Superior temporal gyrus (tissue), 1 donor: ENCODE measurements around the gene RASGRP3.
A peak's percentile ranks its signal among the peaks of the same experiment; 100 is the strongest.
"Not testable (repeated sequence)": the region's sequence is repeated elsewhere in the genome, so short reads cannot be mapped to it uniquely, and the experiment has no call there.

Source experiments
- DNase-seq: peaks from one replicate; pipeline ENCODE4 v3.0.0-alpha.2; 2016; ENCODE audit errors: extremely low spot score

RASGRP3 gene

DNA sequence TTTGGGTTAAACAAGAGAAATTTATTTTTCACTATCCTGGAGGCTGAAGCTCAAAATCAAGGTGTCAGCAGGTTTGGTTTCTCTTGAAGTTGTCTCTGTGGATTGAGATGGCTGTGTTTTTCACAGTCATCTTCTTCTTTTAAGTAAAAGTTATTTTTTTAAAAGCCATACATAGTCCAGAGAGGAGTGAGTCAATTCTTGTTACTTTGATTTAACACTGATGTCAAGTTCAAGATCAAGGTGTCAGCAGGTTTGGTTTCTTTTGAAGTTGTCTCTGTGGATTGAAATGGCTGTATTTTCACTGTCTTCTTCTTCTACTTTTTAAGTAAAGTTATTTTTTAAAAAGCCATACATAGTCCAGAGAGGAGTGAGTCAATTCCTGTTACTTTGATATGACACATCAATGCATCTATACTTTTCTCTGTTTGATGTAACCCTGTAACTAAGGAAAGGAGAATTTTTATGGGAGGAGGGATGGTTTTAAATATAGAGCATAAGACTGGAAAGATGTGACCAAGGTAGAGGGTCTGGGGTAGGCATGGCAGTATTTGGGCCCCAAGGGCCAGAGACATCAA is 22.5 kb upstream of the RASGRP3 start:
- DNase-seq: no peak

GRCh38 chr2:33457556-33458247 is 18.7 kb upstream of the RASGRP3 start:
- DNase-seq: no peak

DNA sequence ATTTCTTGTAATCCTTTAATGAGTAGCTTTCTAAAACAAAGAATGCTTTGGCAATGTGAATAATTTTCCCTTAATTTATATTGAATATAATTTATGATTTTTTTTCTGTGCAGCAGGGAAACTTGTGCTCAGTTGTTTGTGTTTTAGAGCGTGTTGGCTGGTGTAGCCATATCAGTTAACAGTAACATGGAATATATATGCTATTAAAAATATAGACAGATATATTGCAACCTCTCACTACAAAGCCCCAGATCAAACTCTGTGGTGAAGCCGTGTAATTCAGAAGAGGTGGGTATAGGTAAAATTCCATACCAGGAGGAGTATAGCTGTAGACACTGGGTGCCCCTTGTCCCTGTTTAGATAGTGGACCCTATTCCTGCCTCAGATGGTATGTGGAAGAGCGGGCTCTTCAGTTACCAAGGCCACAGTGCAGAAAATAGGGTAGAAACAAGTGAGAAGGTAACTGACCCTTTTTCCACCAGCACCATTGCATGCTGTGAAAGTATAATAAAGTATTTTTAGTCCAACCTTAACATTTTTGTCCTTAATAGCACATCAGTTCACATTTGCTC is 18.1 kb upstream of the RASGRP3 start:
- no peak for DNase-seq

- no peak for DNase-seq
Observed at GRCh38 chr2:33459745-33460144, 16.7 kb upstream of the RASGRP3 start.

DNA sequence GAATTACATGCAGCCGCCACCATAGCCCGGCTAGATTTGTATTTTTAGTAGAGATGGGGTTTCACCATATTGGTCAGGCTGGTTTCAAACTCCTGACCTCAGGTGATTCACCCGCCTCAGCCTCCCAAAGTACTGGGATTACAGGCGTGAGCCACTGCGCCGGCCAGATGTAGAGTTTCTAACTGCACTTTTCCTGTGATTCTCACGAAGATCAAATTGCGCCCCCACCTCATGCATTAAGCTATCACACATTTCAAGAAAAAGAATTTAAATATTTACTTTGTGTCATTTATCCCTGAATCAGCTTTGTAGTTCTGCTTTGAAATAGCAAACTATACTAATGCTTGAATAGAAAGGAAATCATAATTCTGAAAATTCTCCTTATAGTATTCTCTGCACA is 13.9 kb upstream of the RASGRP3 start:
- not testable (repeated sequence) for DNase-seq

DNA sequence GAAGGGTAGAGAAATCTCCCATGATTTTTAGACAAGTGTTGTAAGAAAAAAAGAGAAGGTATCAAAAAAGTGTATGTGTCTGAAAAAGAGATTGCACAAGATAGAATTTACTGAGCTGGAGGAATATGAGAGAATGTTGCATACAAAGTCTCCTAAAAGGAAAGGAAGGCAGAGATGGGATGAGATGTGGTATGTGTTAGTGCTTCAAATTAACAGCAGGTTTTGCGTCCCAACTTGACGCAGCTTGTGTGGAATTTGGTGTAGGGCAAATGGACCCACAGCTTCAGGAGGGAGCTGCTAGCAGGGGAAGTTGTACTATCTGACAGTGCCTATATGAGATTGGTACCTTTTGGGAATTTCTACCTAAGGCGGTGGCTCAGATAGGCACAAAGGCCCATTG is 9.0 kb upstream of the RASGRP3 start:
- DNase-seq: no peak

DNA sequence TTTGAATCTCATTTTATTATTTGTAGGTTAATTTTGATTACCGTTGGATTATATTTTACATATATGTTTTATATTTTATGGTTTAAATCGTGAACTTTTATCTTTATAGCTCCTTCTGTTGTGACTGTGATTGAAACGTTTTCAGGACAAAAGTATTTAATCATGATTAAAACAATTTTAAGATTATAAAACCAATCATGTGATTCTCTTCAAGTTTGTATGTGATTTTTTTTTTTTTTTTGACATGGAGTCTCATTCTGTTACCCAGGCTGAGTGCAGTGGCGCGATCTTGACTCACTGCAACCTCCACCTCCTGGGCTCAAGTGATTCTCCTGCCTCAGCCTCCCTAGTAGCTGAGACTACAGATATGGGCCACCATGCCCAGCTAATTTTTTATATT is 7.2 kb upstream of the RASGRP3 start:
- no peak for DNase-seq

DNA sequence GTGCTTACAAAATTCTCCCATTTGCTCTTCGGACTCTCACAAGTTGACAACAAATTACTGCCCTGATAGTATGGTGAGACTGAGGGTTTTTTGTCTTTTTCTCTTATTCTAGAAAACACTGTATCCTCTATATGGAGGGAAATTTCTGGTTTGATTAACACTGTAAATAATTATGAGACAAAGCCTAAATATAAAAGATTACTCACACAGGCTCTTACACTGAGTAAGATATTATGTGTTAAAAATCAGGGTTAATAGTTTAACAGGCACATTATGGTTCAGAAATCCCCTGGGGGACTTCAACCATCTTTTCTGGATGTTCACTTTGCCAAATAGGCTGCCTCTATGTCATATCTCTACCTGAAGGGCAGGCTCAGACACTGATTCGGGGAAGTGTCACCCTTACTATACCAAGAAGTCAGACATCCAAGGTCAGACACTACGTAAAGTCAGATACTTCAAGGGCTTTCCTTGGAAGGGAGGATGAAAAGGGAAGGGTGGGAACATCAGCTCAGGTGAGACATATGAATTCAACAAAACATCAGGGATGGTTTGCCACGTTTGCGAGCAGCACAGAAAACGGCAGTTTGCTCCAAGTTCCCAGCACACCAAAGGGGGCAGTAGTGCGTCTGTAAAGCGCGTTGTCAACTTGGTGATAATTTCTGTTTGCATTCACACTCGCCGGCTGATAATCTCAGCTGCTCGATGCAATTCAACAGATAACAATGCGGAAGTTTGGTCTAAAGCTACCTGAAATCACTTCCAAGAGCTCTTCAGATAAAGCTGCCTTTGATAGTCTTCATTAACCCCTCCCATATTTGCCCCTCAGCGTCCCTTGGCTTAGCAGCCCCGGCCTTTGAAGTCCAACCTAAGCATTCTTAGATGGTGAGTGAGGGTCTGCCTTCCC is 972 bp upstream of the RASGRP3 start:
- DNase-seq: peak; percentile 98

GRCh38 chr2:33476793-33477190 is 343 bp downstream of the RASGRP3 start:
- peak; percentile 75 for DNase-seq

GRCh38 chr2:33477473-33478468 is 1.3 kb downstream of the RASGRP3 start:
- peak; percentile 69 for DNase-seq

DNA sequence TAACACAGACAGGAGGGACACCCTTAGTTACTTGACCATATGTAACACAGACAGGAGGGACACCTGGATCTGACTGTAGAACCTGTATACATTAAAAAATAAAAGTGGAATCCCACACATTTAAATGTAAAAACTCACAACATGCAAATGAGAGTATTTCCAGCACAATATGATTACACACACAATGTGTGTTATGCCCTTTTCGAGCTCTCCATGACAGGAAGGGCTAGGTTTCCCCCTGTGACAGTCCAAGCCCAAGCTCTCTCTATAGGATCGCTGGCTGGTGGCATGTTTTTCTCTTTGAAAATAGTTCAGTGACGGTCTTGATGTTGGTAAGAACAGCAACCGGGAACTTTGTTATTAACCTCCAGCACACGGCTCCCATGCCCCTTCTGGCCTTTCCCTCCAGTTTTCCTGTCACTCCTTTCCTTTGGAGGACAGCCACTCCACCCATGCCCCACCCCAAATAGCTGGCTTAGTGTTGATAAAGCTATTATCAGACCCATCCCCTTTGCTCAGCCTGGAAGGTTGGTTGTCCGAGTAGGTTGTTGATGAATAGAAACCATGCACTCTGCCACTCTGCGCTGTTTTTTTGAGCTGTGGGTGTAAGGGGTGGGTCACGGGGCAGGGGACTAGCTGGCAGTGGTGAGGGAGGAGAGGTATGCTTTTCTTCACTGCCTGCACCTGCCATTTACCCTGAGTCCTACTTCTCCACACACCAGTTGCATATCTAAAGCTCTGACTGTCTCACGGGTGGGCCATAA is 2.7 kb downstream of the RASGRP3 start:
- no peak for DNase-seq

- DNase-seq: no peak
Observed at GRCh38 chr2:33482518-33482917, 6.1 kb downstream of the RASGRP3 start.

DNA sequence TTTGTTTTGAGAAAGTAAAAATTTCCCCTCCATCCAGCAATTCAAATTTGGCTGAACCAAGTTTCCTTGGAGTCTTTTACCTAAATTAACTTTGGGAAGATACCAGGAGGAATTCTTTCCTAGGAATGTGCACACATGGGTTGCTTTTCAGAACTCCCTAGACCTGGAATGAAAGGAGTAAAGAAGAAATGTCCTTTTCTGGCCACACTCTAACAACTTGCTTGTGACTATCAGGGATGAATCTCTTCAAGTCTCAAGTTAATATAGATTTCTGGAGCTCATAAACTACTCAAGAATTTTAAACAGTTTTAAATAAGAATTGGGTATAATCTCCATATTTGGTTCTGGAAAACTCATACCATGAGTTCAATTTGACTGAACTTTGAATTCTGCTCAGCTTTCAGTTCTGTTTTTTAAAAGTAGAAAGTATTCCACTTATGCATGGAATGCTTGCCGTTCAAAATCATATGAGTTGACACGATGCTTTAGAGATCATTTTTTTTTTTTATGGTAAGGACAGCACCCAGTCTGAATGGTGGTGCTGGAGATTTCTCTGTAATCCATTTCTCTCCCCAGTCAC is 7.7 kb downstream of the RASGRP3 start:
- DNase-seq: no peak

DNA sequence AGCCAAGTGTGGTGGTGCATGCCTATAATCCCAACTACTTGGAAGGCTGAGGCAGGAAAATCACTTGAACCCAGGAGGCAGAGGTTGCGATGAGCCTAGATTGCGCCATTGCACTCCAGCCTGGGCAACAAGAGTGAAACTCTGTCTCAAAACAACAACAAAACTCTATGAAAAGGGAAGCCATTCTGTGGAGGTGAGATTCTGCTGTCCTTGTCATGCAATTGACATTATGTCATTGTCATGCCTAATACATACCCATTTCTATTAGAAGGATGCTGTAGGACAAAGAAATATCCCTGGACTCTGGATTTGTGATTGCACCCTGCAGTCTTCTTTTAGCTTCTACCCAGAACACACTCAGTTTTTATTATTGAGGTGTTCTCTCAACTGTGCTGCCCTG is 8.6 kb downstream of the RASGRP3 start:
- no peak for DNase-seq

- DNase-seq: no peak
Observed at GRCh38 chr2:33486544-33486943, 10.1 kb downstream of the RASGRP3 start.

GRCh38 chr2:33488178-33488690 is 11.8 kb downstream of the RASGRP3 start:
- DNase-seq: no peak

DNA sequence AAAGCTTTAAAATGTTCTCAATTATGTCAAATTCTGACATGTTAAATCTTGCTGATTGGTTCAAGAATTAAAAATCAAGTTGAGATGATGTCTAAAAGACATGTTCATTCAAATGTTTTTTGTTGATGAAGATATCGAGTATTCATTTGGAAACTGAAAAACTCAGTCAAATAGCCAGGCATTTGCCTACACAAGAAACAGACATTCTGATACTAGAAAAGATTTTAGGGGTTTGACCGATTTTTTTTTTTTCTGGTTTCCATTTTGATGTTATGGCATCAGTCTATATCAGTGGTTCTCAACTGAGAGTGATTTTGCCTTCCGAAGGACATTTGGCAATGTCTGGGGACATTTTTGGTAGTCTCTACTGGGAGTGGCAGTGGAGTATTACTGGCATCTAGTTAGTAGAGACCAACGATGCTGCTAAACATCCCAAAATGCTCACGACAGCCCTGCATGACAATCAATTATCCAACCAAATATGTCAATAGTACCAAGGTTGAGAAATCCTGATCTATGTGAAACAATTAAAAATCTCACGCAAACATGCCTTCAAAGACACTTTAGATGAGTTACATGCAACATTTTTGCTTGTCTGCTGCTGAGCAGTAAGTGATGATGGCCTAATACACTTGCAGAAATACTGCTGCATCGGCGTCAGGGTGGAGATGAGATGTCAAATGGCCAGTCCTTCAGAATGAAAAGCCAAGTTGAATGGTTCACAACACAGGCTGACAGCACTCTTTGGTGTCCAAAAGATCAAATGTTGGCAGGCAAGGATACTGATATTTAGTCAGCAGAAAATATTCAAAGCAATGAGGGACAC is 12.5 kb downstream of the RASGRP3 start:
- no peak for DNase-seq

DNA sequence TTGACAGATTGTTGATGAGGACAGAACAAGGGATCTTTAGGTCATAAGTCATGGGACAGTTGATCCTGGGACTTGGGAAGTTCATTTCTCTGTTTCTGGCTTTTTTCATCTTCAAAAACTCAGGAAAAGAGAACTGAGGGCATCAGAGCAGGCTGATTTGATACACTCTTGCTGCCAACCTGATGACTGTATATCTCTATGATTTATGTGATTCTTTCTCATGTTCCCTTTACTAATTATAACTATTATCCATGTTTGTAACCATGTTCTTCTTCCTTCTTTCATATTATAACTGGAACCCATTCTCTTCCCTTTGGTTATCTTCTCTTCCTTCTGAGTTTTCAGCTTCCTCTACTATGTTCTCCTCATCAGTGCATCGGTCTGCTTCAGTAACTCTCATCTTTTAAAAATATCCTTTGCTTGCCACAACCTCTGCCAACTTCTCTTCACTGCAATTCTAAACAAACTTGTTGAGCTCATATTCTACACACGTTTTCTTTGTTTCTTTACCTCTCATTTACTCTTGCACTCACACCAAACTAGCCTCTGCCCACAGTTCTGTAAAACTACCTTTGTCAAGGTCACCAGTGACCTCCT is 13.5 kb downstream of the RASGRP3 start:
- DNase-seq: no peak
